RPMI7951 (cell line): Measurements from ENCODE around the gene WDR48. TPM values are rescaled to one million over a fixed set of nuclear protein-coding genes. Genes with fewer than 3 reads are reported as not detected.

Source experiments
- DNase-seq: peaks from one replicate; pipeline ENCODE4 v3.0.0-alpha.2; 2012; ENCODE audit warnings: low read depth
- total RNA-seq: library from RNA; depleted of rRNA; stranded (reverse); fragments of >200 nt; shearing (Covaris generic); gene quantifications from 2 replicates; pipeline ENCODE4 v1.2.3, GENCODE V29; 2014

WDR48 gene
- total RNA-seq, 1 experiment from 2014 or later: 26.9 TPM

GRCh38 chr3:39063143-39063542 is 11.3 kb downstream of the WDR48 start:
- DNase-seq: no peak

- DNase-seq: no peak
Measured at GRCh38 chr3:39064646-39065045, 12.8 kb downstream of the WDR48 start.

- peak; percentile 19 for DNase-seq
Measured at GRCh38 chr3:39065197-39065596, 13.4 kb downstream of the WDR48 start.

- no peak for DNase-seq
Measured at GRCh38 chr3:39067286-39067685, 15.5 kb downstream of the WDR48 start.

GRCh38 chr3:39068556-39068955 is 16.7 kb downstream of the WDR48 start:
- no peak for DNase-seq

- DNase-seq: no peak
Measured at GRCh38 chr3:39075910-39076309, 24.1 kb downstream of the WDR48 start.

- DNase-seq: no peak
Measured at GRCh38 chr3:39079530-39079929, 27.7 kb downstream of the WDR48 start.

- no peak for DNase-seq
Measured at GRCh38 chr3:39080026-39080425, 28.2 kb downstream of the WDR48 start.

GRCh38 chr3:39082666-39083313 is 31.0 kb downstream of the WDR48 start:
- DNase-seq: no peak

- DNase-seq: no peak
Measured at GRCh38 chr3:39086144-39086543, 34.3 kb downstream of the WDR48 start.

- no peak for DNase-seq
Measured at GRCh38 chr3:39088456-39088855, 36.6 kb downstream of the WDR48 start.

- no peak for DNase-seq
Measured at GRCh38 chr3:39088889-39089288, 37.1 kb downstream of the WDR48 start.

GRCh38 chr3:39090922-39091321 is 39.1 kb downstream of the WDR48 start:
- peak; percentile 13 for DNase-seq

- no peak for DNase-seq
Measured at GRCh38 chr3:39094851-39095677, 43.2 kb downstream of the WDR48 start.

- DNase-seq: no peak
Measured at GRCh38 chr3:39095778-39096177, 44.0 kb downstream of the WDR48 start.

GRCh38 chr3:39096775-39097174 is 45.0 kb downstream of the WDR48 start:
- no peak for DNase-seq

- no peak for DNase-seq
Measured at GRCh38 chr3:39097716-39098472, 46.1 kb downstream of the WDR48 start.

GRCh38 chr3:39098473-39099000 is 46.7 kb downstream of the WDR48 start:
- DNase-seq: no peak

- DNase-seq: no peak
Measured at GRCh38 chr3:39099242-39099641, 47.4 kb downstream of the WDR48 start.

GRCh38 chr3:39099738-39100499 is 48.1 kb downstream of the WDR48 start:
- DNase-seq: no peak

GRCh38 chr3:39100500-39100886 is 48.7 kb downstream of the WDR48 start:
- no peak for DNase-seq
